ENCODE measurements around the gene SMAD6. TPM values are rescaled to one million over a fixed set of nuclear protein-coding genes. Genes with fewer than 3 reads are reported as not detected.

Gene SMAD6
- total RNA-seq, 6 experiments from 2014 or later, result 10.2 to 18.1 (median 16.4) TPM

DNA sequence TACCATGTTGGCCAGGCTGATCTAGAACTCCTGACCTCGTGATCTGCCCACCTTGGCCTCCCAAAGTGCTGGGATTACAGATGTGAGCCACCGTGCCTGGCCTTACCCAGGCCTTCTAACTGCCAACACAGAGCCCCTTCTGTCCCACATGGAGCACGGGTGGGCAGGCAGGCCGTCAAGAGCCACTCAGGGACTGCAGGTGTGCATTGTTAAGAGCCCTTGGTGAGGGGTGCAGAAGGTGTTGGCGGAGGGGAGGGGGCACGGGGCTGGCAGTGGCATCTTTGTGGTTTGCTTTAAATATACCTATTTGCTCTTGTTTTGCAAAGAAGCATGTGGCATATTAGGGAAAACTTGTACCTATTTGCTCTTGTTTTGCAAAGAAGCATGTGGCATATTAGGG is 37.3 kb downstream of the SMAD6 start:
- Mint-ChIP-seq H3K4me1 (ENCODE audit: low read depth) (peaks cover 46% of the 10 kb centered on the region), H3K9me3 (no peaks in the 10 kb centered on the region), H3K36me3 (ENCODE audit: low read depth) (peaks cover 11% of the 10 kb centered on the region; the same call in 1 of the 2 replicates), H3K27me3 (ENCODE audit: insufficient read depth) (peaks cover 3% of the 10 kb centered on the region; the same call in 1 of the 2 replicates), H3K27ac (no peak overlapping the region), H3K4me3 (no peak overlapping the region)
- TF ChIP-seq, protein P1, sequence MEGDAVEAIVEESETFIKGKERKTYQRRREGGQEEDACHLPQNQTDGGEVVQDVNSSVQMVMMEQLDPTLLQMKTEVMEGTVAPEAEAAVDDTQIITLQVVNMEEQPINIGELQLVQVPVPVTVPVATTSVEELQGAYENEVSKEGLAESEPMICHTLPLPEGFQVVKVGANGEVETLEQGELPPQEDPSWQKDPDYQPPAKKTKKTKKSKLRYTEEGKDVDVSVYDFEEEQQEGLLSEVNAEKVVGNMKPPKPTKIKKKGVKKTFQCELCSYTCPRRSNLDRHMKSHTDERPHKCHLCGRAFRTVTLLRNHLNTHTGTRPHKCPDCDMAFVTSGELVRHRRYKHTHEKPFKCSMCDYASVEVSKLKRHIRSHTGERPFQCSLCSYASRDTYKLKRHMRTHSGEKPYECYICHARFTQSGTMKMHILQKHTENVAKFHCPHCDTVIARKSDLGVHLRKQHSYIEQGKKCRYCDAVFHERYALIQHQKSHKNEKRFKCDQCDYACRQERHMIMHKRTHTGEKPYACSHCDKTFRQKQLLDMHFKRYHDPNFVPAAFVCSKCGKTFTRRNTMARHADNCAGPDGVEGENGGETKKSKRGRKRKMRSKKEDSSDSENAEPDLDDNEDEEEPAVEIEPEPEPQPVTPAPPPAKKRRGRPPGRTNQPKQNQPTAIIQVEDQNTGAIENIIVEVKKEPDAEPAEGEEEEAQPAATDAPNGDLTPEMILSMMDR (IDR thresholded peaks at IDR 0.05), result no peak
- no peak for DNase-seq

DNA sequence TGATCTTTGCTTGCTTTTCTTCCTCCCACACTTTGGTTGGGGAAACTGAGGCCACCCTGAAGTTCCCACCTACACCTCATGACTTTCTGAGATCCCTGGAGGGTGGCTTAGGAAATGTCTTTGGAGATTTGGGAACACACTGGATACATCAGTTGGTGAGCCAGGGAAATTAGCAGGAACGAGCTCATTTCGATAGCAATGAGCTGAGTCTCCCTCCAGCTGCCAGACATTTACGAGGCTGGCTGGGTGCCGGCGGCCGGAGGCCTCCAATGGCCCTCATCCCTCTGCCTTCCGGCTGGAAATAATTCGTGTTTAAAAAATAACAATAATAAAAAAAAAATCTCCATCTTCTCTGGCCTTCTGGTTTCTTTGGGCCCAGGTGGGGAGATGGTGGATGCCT is 38.8 kb downstream of the SMAD6 start:
- DNase-seq, result peak; percentile 85
- Mint-ChIP-seq H3K4me1 (ENCODE audit: low read depth) (peaks cover 51% of the 10 kb centered on the region), H3K27ac (peak overlapping the region; percentile 74), H3K9me3 (no peaks in the 10 kb centered on the region), H3K4me3 (peak overlapping the region; percentile 63), H3K36me3 (ENCODE audit: low read depth) (peaks cover 11% of the 10 kb centered on the region; the same call in 1 of the 2 replicates), H3K27me3 (ENCODE audit: insufficient read depth) (no peaks in the 10 kb centered on the region; the same call in 1 of the 2 replicates)
- TF ChIP-seq, protein P1 (IDR thresholded peaks at IDR 0.05), result 0 out of 2 replicates have a peak, but pooled peaks have one; percentile 11

DNA sequence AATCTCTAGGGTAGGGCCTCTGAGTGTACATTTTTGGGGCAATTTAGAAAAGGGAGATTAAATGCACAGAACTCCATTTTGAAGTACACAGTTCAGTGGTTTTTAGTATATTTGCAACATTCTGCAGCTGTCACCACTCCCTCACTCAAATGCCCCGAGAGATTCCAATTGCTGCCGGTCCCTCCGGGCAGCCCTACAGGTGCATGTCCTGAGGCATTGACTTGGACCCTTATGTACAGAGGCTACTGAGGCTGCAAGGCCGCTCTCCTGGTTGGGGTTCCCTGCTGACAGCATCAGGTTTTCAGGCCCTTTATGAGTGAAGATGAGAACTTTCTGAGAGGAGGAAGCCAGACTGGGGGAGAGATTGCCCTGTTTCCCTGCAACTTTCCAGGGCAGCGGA is 39.6 kb downstream of the SMAD6 start:
- DNase-seq, result no peak
- no peaks in the 10 kb centered on the region; the same call in 1 of the 2 replicates for H3K27me3 Mint-ChIP-seq (ENCODE audit: insufficient read depth)
- H3K36me3 Mint-ChIP-seq (ENCODE audit: low read depth), result peaks cover 11% of the 10 kb centered on the region; the same call in 1 of the 2 replicates
- no peak overlapping the region for H3K27ac Mint-ChIP-seq
- no peaks in the 10 kb centered on the region for H3K9me3 Mint-ChIP-seq
- H3K4me1 Mint-ChIP-seq (ENCODE audit: low read depth), result peaks cover 58% of the 10 kb centered on the region
- TF ChIP-seq, protein P1 (IDR thresholded peaks at IDR 0.05), result no peak
- no peak overlapping the region for H3K4me3 Mint-ChIP-seq

GRCh38 chr15:66742286-66742685 is 40.2 kb downstream of the SMAD6 start:
- Mint-ChIP-seq H3K36me3 (ENCODE audit: low read depth) (peaks cover 11% of the 10 kb centered on the region; the same call in 1 of the 2 replicates), H3K9me3 (no peaks in the 10 kb centered on the region), H3K4me3 (no peak overlapping the region), H3K27ac (no peak overlapping the region), H3K27me3 (ENCODE audit: insufficient read depth) (no peaks in the 10 kb centered on the region; the same call in 1 of the 2 replicates), H3K4me1 (ENCODE audit: low read depth) (peaks cover 64% of the 10 kb centered on the region)
- TF ChIP-seq, protein P1 (IDR thresholded peaks at IDR 0.05), result no peak
- no peak for DNase-seq

- Mint-ChIP-seq H3K27ac (no peak overlapping the region), H3K4me1 (ENCODE audit: low read depth) (peaks cover 73% of the 10 kb centered on the region), H3K4me3 (no peak overlapping the region), H3K9me3 (no peaks in the 10 kb centered on the region), H3K27me3 (ENCODE audit: insufficient read depth) (no peaks in the 10 kb centered on the region; the same call in 1 of the 2 replicates), H3K36me3 (ENCODE audit: low read depth) (peaks cover 11% of the 10 kb centered on the region; the same call in 1 of the 2 replicates)
- TF ChIP-seq, protein P1 (IDR thresholded peaks at IDR 0.05), result no peak
- no peak for DNase-seq
Observed at GRCh38 chr15:66743204-66743603, 41.2 kb downstream of the SMAD6 start.
